Measurements from ENCODE around the gene RBMS1.

RBMS1 gene

GRCh38 chr2:160257743-160258491, 235.7 kb downstream of the RBMS1 start:
- no peaks in the 10 kb centered on the region for H3K4me1 ChIP-seq (ENCODE audit: low read depth, poor library complexity, severe bottlenecking)
- no peaks in the 10 kb centered on the region for H3K79me2 ChIP-seq (ENCODE audit: insufficient read depth, low read depth)
- H3K9ac ChIP-seq: no peak overlapping the region
- no peaks in the 10 kb centered on the region for H4K20me1 ChIP-seq (ENCODE audit: insufficient read depth)
- H2AFZ ChIP-seq (ENCODE audit: low read depth): no peak overlapping the region
- H3K36me3 ChIP-seq (ENCODE audit: insufficient read depth): no peaks in the 10 kb centered on the region
- no peak for TF ChIP-seq CTCF (conservative IDR thresholded peaks at IDR 0.05; ENCODE audit: low read depth, low read length)
- H3K27ac ChIP-seq: no peak overlapping the region
- no peaks in the 10 kb centered on the region for H3K27me3 ChIP-seq (ENCODE audit: insufficient read depth, low read depth)
- H3K4me3 ChIP-seq (IDR thresholded peaks at IDR 0.05; ENCODE audit: insufficient read depth, low read depth, low read length): no peak overlapping the region
- no peak overlapping the region for H3K4me2 ChIP-seq

DNA sequence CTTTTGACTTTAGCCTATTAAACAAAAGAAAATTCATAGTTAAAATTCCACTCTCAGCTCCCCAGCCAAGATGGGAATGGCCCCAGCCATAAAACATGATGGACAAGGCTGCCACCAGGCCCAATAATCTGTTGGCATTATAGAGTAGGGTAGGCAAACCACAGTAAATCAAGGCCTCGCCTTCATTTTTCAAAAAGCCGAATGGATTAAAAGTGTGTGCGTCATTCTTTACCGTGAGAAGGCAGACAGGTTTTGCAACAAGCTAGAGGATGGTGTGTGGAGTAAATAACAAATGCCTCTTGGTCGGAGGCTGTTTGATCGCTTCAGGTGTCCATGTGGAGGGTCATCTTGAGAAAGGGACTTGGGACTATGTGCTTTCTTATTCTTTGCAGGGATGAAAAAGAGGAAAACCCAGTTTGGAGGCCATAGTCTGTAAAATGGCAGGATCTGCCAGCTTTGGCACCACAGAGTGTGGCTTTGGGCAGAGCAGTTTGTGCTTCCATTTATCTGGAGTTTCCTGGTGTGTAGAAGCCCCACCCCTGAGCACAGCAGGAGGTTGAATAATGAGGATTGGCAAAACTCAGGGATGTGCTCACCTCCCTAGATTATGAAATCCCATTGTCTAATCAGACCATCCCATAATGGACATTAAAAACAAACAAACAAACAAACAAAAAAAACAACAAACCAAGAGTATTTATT, 236.4 kb downstream of the RBMS1 start:
- Histone ChIP-seq H3K79me2 (ENCODE audit: insufficient read depth, low read depth) (no peaks in the 10 kb centered on the region), H3K4me2 (no peak overlapping the region), H2AFZ (ENCODE audit: low read depth) (no peak overlapping the region), H3K36me3 (ENCODE audit: insufficient read depth) (no peaks in the 10 kb centered on the region), H3K27me3 (ENCODE audit: insufficient read depth, low read depth) (no peaks in the 10 kb centered on the region), H3K27ac (no peak overlapping the region), H3K4me1 (ENCODE audit: low read depth, poor library complexity, severe bottlenecking) (no peaks in the 10 kb centered on the region), H3K4me3 (IDR thresholded peaks at IDR 0.05; ENCODE audit: insufficient read depth, low read depth, low read length) (no peak overlapping the region), H3K9ac (no peak overlapping the region), H4K20me1 (ENCODE audit: insufficient read depth) (no peaks in the 10 kb centered on the region)
- TF ChIP-seq CTCF (conservative IDR thresholded peaks at IDR 0.05; ENCODE audit: low read depth, low read length): no peak

- Histone ChIP-seq H3K27ac (no peak overlapping the region), H3K4me3 (IDR thresholded peaks at IDR 0.05; ENCODE audit: insufficient read depth, low read depth, low read length) (no peak overlapping the region), H3K79me2 (ENCODE audit: insufficient read depth, low read depth) (no peaks in the 10 kb centered on the region), H3K27me3 (ENCODE audit: insufficient read depth, low read depth) (no peaks in the 10 kb centered on the region), H3K9ac (no peak overlapping the region), H3K36me3 (ENCODE audit: insufficient read depth) (no peaks in the 10 kb centered on the region), H4K20me1 (ENCODE audit: insufficient read depth) (no peaks in the 10 kb centered on the region), H3K4me2 (no peak overlapping the region), H3K4me1 (ENCODE audit: low read depth, poor library complexity, severe bottlenecking) (no peaks in the 10 kb centered on the region), H2AFZ (ENCODE audit: low read depth) (no peak overlapping the region)
- no peak for TF ChIP-seq CTCF (conservative IDR thresholded peaks at IDR 0.05; ENCODE audit: low read depth, low read length)
Measured at GRCh38 chr2:160256507-160256906, 237.1 kb downstream of the RBMS1 start.

DNA sequence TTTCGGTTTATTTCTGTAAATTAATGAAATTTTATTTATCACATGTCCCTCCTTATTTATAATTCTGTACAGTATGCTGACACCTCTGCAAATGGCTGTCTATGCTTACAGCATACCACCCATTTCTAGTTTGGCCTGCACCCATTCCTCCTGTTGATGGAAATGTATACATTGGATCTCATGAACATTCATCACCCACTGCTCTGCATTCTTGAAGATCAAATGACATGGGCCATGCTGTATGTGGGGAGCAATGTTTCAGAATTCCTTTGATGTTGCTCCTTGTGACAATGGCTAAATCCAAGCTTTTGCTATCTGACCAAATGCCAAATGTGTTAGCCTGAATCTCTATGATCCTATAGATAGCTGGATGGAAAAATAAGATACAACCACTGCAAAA, 238.2 kb downstream of the RBMS1 start:
- no peak overlapping the region for H2AFZ ChIP-seq (ENCODE audit: low read depth)
- no peaks in the 10 kb centered on the region for H4K20me1 ChIP-seq (ENCODE audit: insufficient read depth)
- no peak overlapping the region for H3K27ac ChIP-seq
- H3K4me3 ChIP-seq (IDR thresholded peaks at IDR 0.05; ENCODE audit: insufficient read depth, low read depth, low read length): no peak overlapping the region
- H3K79me2 ChIP-seq (ENCODE audit: insufficient read depth, low read depth): no peaks in the 10 kb centered on the region
- no peaks in the 10 kb centered on the region for H3K4me1 ChIP-seq (ENCODE audit: low read depth, poor library complexity, severe bottlenecking)
- H3K36me3 ChIP-seq (ENCODE audit: insufficient read depth): no peaks in the 10 kb centered on the region
- no peaks in the 10 kb centered on the region for H3K27me3 ChIP-seq (ENCODE audit: insufficient read depth, low read depth)
- no peak for TF ChIP-seq CTCF (conservative IDR thresholded peaks at IDR 0.05; ENCODE audit: low read depth, low read length)
- H3K9ac ChIP-seq: no peak overlapping the region
- H3K4me2 ChIP-seq: no peak overlapping the region
